Stomach (tissue), 4 donors: ENCODE measurements around the gene CTNNA3.

Experiments used
- CTCF ChIP-seq, 7 experiments: fragments of 450-650 bp in 4 of 7; fragments of 200-600 bp in 3 of 7; sonication (generic) in 3 of 7; IDR thresholded peaks; one replicate each; pipeline ENCODE4 v1.5.1; 2016 to 2019; ENCODE audit warnings: antibody characterized with exemption in 7 of 7, control low read depth in 2 of 7, mild to moderate bottlenecking in 1 of 7
- EP300 ChIP-seq: sonication (generic); formaldehyde crosslinking; IDR thresholded peaks from one replicate; pipeline ENCODE4 v1.6.1; 2017; ENCODE audit warnings: antibody characterized with exemption
- POLR2A ChIP-seq, 4 donors: fragments of 450-650 bp; IDR thresholded peaks; one replicate each; pipeline ENCODE4 v1.6.1; 2016; ENCODE audit warnings: antibody characterized with exemption in 4 of 4, control low read depth in 2 of 4, mild to moderate bottlenecking in 1 of 4, moderate library complexity in 1 of 4
- POLR2AphosphoS5 ChIP-seq, 3 donors: sonication (generic); formaldehyde crosslinking; IDR thresholded peaks; one replicate each; pipeline ENCODE4 v1.6.1; 2016; ENCODE audit warnings: antibody characterized with exemption in 3 of 3

- TF ChIP-seq CTCF (IDR thresholded peaks at IDR 0.05), result no peak
- no peak for TF ChIP-seq POLR2AphosphoS5 (IDR thresholded peaks at IDR 0.05)
- TF ChIP-seq EP300, result no peak
- no peak for TF ChIP-seq POLR2A (IDR thresholded peaks at IDR 0.05)
Observed at GRCh38 chr10:67115972-67116371, 580.0 kb downstream of the CTNNA3 start.
